HG03175 (cell line): Measurements from ENCODE around the gene COL23A1.
"Not testable (repeated sequence)": the region's sequence is repeated elsewhere in the genome, so short reads cannot be mapped to it uniquely, and the experiment has no call there.

Source experiments
- ATAC-seq: cut with Tn5 transposase; IDR thresholded peaks from one replicate; pipeline ENCODE4 v1.9.1; 2021; ENCODE audit warnings: mild to moderate bottlenecking, moderate library complexity; ENCODE audit not compliant: unreplicated experiment

Gene COL23A1

DNA sequence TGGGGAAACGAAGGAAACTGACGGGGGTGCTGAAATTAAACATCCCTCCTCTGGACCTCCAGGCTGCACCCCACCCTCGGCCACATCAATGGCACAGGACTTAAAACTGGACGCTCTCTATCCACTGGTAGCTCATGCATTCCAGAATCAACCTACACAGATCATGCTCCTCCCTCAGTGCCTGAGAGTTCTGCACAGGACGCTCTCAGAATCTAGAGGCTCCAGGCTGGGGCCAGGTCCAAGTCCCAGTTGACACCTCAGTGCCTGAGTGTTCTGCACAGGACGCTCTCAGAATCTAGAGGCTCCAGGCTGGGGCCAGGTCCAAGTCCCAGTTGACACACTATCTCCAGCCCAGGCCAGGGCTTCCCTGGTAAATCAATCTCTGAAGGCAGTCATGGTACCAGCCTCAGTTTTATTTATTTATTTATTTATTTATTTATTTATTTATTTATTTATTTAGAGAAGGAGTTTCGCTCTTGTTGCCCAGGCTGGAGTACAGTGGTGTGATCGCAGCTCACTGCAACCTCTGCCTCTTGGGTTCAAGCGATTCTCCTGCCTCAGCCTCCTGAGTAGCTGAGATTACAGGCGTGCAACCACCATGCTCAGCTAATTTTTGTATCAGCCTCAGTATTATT is 103.2 kb downstream of the COL23A1 start:
- ATAC-seq: not testable (repeated sequence)

DNA sequence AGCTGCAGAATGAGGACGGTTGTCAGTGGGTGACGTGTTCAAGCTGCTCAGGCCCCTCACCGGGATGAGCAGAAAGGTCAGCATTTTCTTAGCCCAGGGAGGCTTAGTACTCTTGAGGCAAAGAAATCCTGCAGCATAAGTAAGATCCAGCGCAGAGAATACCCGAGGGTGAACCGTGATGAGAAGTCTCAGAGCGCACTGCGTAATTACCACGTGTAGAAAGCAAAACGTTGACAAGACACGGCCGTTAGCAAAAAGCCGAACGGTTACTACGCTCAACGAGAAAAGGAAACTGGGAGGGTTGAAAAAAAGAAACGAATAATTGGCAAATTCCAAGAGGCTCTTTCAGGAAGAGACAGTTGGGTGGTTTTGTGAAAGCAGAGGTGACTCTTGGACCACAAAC is 104.0 kb downstream of the COL23A1 start:
- no peak for ATAC-seq

DNA sequence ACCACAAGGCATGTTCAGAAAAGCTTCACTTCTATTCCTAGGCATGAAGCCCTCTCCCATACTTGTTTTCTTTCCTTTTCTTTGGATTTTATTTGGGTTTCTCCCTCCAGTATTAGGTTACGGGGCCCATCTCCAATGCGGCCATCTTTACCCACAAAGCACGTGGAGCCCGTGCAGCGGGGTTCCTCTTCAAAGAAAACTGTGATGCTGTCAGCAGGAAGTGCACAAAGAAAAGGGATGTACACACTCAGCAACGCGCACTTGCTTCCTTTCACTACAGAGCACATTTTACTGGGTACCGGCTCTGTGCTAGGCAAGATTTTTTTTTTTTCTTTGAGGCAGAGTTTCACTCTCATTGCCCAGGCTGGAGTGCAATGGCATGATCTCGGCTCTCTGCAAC is 106.6 kb downstream of the COL23A1 start:
- ATAC-seq: no peak

DNA sequence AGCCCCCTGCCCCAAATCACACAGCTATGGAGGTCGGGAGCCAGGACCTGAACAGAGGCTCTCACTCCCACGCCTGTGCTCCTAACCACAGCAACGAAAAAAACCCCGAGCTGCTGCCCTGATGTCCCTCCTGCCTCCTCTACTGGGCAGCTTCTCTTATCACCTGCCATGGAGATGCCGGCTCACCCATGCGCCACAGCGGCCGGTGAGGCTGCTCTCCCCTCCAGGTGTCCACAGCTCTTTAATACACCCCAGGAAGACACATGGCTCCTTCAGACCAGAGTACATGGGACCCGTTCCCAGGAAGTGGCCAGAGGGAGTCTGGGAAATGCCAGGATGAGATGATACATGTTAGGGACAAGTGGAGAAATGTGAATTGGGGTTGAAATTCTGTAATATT is 110.9 kb downstream of the COL23A1 start:
- no peak for ATAC-seq

DNA sequence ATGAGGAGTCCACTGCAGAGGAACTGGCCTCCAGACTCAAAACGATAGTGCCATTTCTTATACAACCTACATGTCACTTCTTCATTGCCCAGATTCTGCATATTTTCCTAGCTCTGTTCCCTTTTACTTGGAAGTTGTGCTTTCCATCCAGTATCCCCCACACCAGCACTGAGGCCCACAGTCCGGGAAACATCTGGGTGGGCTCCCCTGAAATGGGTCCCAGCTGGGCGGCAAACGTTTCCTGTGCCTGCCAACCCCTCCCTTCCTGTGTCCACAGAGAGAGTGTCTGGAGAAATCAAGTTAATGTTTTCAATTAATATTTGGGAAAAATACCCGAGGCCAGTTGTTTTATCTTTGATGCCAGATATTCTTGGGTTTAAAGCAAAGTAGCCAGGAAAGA is 111.8 kb downstream of the COL23A1 start:
- ATAC-seq: no peak

DNA sequence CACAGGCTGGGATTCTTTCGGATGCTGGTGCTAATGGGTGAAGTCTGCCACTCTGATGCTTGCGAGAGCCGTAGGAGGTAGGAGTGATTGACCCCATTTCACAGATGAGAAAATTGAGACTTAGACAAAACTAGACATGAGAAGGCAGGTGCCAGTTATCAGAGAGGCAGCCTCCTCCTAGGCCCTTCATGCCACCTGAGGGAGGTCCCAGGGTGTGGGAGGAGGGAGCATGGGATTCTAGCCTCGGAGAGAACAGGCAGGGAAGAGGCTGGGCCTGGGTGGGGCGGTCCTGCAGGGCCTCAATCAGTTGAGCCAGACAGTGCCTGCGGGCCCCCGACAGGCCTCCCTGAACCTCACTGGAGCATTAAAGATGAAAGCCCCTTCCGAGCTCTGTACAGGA is 112.4 kb downstream of the COL23A1 start:
- ATAC-seq: no peak

DNA sequence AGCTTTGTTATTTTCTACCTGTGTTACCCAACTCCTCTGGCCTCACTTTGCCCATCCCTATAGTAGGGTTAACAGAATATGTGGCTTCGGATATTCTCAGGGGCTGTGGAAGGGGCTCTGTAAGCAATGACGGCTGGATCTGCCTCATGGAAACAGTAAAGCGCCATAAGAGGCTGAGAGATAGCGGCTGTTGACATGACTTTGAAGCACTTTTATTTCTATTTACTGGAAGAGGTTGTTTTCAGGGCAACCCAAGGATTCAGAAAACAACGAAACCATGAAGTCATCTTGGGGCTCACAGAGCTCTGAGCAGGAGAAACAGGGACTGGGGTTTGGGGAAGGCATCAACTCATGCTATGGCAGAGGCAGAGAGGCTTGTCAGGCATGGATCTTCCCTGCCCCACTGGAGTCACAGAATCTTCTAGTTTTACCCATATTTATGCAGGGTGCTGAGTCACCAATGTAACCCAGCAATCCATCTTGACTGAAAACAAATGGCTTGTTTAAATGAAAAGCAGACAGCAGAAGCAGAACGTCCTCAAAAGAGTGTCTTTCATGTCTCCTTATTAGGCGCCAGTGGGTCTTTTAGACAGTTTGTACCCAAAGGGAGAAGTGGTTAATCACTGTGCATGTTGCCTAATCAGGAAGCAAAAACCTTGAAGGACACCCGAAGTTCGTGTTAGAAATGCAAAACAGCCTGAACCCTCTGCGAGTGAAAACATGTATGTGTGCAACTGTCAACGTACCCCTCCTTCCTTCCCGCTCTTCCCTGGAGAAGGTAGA is 113.0 kb downstream of the COL23A1 start:
- ATAC-seq: no peak

DNA sequence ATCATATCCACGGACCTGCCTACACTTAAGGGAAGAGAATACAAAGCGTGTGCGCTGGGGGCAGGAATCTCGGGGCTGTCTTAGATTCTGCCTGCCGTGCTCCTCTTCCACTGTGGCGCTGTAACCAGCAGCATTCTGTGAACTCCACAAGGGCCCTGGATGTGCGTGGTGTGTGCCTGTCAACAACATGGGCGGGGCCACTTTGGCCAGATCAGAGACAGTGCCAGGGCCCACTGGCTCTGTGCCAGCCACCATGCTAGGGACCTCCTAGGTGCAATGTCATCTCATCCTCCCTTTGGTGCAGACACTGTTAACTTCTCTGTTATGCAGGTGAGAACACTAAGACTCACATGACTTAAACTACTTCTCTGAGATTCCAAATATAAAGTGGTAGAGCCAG is 113.7 kb downstream of the COL23A1 start:
- no peak for ATAC-seq

DNA sequence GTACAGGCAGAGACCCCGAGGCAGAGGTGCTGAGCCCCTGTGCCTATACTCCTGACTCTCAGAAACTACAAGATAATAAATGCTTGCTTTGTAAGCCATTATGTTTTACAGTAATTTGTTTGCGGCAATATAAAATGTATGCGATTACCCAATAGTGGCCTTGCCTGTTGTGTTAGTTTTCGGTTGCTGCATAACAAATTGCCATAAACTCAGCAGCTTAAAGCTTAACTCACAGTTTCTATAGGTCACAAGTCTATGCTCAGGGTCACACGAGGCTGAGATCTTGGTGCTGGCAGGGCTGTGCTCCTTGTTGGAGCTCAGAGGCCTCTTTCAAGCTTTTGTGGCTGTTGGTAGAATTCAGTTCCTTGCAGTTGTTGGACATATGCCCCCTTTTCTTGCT is 114.8 kb downstream of the COL23A1 start:
- no peak for ATAC-seq

DNA sequence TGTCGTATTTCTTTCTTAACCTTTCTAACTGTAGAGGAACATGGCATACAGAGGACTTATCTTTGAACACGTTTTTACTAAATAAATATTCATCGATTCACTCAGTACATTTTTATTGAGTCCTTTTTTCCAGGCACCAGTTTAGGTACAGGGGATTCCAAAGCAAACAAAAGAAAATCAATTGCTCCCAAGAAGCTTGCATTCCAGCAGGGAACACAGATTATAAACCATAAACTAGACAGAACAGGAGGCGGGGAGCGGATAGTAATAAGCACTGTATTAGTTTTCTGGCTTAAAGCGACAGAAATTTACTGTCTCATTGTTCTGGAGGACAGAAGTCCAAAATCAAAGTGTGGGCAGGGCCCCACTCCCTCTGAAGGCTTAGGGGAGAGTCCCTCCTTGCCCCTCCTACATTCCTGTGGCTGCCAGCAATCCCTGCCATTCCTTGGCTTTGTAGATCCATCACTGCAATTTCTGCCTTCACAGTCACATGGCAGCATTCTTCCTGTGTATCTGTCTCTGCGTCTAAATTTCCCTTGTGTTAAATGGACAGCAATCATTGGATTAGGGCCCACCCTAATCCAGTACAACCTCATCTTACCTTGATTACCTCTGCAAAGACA is 115.5 kb downstream of the COL23A1 start:
- no peak for ATAC-seq

DNA sequence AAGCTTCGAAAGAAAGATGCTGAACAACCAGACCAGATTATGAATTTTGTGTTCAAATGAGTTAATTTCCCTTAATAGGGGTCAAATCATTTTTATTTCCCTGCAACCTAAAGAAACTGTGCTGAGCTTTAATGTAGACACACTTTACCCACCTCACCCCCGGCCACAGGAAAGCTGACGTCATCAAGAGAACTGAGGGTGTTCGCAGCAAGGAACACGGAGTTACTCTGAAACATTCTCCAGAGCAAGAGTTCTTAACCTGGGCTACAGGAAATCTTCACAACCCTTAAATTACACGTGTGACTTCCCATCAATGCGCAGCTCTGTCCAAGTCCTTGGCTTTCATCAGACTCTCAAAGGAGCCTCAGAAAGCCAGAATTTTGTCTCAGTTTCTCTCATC is 116.3 kb downstream of the COL23A1 start:
- ATAC-seq: no peak

DNA sequence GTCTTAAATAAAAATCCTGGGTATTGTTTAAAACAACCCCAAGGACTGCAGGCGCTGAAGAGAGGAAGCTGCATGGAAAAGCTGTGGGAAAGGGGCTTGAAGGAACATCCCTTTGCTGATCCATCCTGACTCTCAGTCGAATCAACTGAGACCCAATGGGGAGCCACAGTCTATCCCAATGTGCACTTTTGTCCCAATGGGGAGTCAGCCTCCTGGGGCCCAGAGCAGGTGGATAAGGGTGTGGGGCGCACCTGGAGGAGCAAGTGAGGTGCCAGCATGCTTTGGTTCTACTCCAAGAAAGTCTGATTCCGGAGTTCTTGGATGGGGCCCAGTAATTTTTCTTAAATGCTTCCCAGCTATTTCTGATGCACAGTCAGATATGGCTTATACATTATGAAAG is 118.1 kb downstream of the COL23A1 start:
- ATAC-seq: no peak

DNA sequence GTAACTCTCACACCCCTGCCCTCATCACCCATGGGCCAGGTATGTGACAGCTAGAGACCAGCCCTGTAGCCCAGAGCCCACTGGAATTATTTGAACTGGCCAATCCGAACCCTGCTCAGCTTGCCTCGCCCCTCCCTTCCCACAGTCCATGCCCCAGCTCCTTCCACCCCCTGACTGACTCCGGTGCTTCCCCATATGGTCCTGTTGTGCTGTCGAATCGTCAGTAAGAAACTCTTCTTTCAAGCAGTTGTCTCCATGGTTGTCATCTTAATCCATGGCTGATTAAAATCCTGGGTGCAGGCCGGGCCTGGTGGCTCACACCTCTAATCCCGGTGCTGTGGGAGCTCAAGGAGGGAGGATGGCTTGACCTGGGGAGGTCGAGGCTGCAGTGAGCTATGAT is 118.5 kb downstream of the COL23A1 start:
- ATAC-seq: no peak

DNA sequence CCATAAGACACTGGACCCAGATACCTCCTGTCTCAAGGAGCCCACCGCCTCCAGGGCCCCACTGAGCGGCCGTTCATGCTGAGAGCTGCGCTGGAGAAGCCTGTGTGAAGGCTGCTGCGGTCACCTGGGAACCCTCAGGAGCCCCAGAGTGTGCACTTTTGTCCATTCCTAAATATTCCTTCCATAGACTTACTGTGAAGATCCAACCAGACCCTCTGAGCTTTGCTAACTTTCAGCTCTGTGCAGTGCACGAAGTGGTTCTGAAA is 119.5 kb downstream of the COL23A1 start:
- no peak for ATAC-seq

DNA sequence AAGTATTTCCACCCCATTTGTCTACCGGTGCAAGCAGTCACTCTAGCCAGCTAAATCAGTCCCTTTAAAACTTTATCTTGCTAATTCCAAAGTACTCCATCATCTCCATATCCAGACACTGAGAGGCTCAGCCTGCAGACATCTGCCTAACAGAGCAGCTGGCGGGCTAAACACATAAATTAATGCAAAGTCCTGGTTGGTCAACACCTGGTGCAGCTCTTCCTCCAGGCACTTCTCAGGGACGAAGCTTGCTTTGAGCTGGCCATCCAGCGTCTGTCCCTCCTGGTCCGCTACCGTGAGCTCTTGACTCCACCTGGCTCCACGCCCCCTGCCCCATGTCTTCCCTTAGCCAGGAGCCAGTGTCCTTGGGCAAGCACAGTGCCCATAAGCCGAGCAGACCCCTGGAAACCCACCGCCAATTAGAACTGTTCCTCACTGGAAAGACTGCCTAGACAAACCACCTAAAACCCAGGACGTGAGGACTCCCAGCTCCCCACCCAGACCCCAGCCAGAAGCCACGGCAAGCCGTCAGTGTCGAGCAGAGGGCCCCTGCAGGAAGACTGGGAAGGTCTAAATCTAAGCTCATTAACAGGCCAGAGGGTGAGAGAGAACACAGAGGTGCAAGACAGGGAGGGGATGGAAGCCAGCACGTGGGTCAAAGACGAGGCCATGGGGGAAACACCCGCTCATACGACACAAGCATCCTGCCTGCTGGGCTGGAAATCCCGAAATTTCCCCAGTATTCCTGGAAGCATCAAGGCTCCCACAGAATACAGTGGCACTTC is 120.0 kb downstream of the COL23A1 start:
- no peak for ATAC-seq

DNA sequence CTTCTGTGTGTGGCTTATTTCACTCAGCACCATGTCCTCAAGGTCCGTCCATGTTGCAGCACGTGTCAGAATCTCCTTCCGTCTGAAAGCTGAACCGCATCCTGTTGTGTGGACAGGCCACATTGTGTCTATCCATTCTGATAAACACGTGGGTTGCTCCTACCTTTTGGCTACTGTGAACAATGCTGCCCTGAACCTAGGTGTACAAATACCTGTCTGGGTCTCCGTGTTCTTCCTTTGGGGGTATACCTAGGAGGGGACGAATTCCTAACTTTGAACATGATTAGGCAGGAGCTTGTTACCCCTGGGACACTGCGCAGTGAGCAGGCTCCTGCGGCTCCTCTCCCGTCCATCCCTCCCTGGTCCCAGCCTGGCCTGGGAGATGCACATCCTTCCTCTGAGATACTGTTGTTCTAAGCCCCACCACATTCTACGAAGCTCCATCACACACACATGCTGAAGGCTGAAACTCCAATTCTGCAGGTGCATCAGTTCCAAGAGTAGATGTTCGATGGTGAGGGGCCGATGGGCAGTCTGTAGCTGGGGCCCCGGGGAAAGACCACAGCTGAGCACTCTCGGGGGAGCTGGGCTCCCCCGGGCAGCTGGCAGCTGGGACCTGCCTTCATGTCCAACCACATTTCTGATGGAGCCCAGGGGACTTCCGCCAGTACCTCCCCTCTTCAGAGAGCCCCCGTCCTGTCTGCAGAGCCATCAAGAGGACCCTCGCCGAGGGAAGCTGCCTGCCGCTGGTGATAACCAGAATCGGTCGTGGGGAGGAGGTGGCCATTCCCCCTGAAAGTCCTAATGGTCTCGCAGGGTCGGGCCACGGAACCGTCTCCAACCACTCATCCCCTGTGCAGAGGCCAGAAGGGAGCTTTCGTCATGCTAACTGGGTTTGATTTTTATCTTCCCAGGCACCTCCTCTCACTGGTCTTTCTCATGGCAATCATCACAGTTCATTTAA is 120.9 kb downstream of the COL23A1 start:
- no peak for ATAC-seq

DNA sequence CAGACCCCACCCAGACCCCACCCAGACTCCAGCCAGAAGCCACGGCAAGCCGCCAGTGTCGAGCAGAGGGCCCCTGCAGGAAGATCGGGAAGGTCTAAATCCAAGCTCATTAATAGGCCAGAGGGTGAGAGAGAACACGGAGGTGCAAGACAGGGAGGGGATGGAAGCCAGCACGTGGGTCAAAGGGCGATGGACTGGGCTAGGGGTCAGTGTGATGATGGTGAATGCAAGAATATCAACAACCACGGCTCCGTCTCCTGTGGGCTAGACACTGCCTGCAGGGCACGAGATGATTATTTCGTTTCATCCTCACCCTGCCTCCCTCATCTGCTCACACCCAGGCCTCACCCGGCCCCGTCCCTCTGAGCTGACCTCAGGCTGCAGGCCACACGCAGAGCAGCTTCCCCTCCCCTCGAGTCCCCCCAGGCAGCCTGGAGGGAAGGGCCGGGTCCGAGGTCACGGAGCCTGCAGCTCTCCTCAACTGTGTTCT is 122.0 kb downstream of the COL23A1 start:
- ATAC-seq: no peak

DNA sequence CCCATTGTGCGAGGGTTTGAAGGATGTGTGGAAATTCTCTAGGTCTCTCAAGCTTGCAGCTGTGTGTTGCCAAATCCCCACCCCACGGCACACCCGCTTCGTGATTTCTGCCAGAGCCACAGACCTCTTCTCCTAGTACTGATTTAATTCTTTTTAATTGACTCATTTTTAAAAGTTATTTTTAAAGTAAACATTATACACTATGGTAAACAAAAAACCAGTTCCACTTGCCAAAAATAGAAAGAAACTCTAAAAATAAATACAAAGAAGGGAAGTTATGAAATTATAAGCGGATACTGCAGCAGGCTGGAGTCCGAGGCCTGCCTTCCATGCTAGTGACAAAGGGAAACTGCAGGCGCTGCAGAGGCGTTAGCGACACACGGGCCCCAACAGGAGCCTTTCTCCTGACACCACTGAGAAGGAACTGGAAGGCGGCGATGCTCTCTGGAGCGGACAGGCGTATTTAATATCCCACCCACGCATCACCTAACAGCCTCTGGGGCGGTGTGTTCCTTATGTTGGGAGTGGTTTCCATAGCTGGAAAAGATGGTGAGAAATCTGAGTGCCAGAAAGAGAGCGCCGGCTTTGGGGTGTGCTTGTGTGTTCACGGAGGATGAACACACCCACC is 122.5 kb downstream of the COL23A1 start:
- no peak for ATAC-seq

DNA sequence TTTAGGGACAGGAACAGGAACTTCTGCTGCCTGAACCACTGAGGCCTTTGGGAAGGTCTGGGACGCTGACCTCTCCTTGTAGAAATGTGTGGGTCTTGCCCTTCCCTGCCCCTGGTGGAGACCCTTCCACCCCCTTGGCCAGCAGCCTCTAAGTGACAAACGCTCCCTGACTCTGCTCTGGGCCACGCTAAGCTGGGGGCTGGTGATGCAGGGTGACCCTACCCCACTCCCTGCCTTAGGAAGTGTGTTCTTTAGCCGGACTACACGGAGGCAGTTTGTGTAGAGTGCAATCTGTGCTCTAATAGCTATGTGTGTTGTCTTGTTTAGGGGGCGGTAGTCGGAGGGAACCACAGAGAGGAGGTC is 123.0 kb downstream of the COL23A1 start:
- no peak for ATAC-seq

DNA sequence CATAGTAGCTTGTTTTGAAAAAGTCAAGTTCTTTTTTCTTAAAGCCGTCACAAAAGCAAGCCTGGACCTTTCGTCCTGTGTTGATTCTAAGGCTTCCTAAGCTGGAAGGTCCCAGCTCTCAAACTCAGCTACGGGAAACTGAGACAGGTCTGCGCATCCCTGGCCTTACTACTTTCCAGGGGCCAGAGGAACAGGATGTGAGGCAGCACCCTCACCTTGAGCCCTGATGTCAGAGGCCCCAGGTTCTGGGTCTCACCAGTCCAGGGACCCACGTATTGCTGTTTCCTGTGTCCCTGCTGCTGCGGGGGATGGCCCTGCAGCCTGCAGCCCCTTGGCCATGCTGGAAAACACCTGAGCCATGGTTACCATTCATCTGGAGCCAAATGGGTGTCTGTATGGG is 123.9 kb downstream of the COL23A1 start:
- no peak for ATAC-seq
